Measurements from ENCODE around the gene KCNJ2. TPM values are rescaled to one million over a fixed set of nuclear protein-coding genes. Genes with fewer than 3 reads are reported as not detected.

Gene KCNJ2
- total RNA-seq, 1 experiment from 2014 or later: 1.6 TPM

- DNase-seq (ENCODE audit: low spot score) (no peak), ATAC-seq (no peak)
- ChIA-PET CTCF (no interaction called here), POLR2A (no interaction called here)
- Mint-ChIP-seq H3K4me1 (peaks cover 10% of the 10 kb centered on the region), H3K4me3 (no peak overlapping the region), H3K36me3 (no peaks in the 10 kb centered on the region), H3K9me3 (no peaks in the 10 kb centered on the region), H3K27ac (no peak overlapping the region), H3K27me3 (ENCODE audit: low read depth) (no peaks in the 10 kb centered on the region)
- no peak for TF ChIP-seq CBFB (CRISPR knock-in tag; IDR thresholded peaks at IDR 0.05; ENCODE audit: low read depth)
- TF ChIP-seq STAT6 (CRISPR knock-in tag; conservative IDR thresholded peaks at IDR 0.05; ENCODE audit: low read depth): no peak
- no peak for TF ChIP-seq AR (CRISPR knock-in tag; IDR thresholded peaks at IDR 0.05)
- TF ChIP-seq AFF4 (CRISPR knock-in tag; IDR thresholded peaks at IDR 0.05; ENCODE audit: borderline replicate concordance): no peak
- TF ChIP-seq MLX (CRISPR knock-in tag; IDR thresholded peaks at IDR 0.05): no peak
- no peak for TF ChIP-seq ZNF138 (CRISPR knock-in tag; conservative IDR thresholded peaks at IDR 0.05)
- no peak for TF ChIP-seq FOXK1 (CRISPR knock-in tag; IDR thresholded peaks at IDR 0.05)
Observed at GRCh38 chr17:70187383-70187782, 18.1 kb downstream of the KCNJ2 start.

GRCh38 chr17:70190959-70191805 is 21.9 kb downstream of the KCNJ2 start:
- Mint-ChIP-seq H3K27me3 (ENCODE audit: low read depth) (no peaks in the 10 kb centered on the region), H3K36me3 (no peaks in the 10 kb centered on the region), H3K9me3 (no peaks in the 10 kb centered on the region), H3K27ac (no peak overlapping the region), H3K4me1 (peaks cover 10% of the 10 kb centered on the region), H3K4me3 (no peak overlapping the region)
- ChIA-PET POLR2A (interaction anchor here (0.8 kb wide), 1 partner anchor 20 kb away, joined by 6 read pairs; no protein-coding TSS in a partner anchor), CTCF (no interaction called here)
- ATAC-seq: no peak; the same call in 1 of the 2 replicates
- TF ChIP-seq NFE2L1 (CRISPR knock-in tag; IDR thresholded peaks at IDR 0.05) (no peak), AFF4 (CRISPR knock-in tag; IDR thresholded peaks at IDR 0.05; ENCODE audit: borderline replicate concordance) (no peak), ZNF121 (CRISPR knock-in tag; IDR thresholded peaks at IDR 0.05) (no peak), E2F4 (CRISPR knock-in tag; IDR thresholded peaks at IDR 0.05; ENCODE audit: borderline replicate concordance, low read depth) (no peak), E2F5 (CRISPR knock-in tag; IDR thresholded peaks at IDR 0.05) (no peak), ATF6 (CRISPR knock-in tag; IDR thresholded peaks at IDR 0.05) (no peak), KAT7 (CRISPR knock-in tag; IDR thresholded peaks at IDR 0.05; ENCODE audit: borderline replicate concordance) (no peak), JUN (CRISPR knock-in tag; IDR thresholded peaks at IDR 0.05) (no peak)
- no peak for DNase-seq (ENCODE audit: low spot score)

Data from WTC11 (cell line).